Spleen (tissue), 3 donors: ENCODE measurements around the gene CDK10.

Experiments
- POLR2A ChIP-seq, 3 donors: fragments of 450-650 bp; IDR thresholded peaks; one replicate each; pipeline ENCODE4 v1.5.1; 2017; ENCODE audit warnings: antibody characterized with exemption in 3 of 3, mild to moderate bottlenecking in 1 of 3
- POLR2AphosphoS5 ChIP-seq, 3 donors: sonication (generic); formaldehyde crosslinking; IDR thresholded peaks; one replicate each; pipeline ENCODE4 v1.5.1; 2017; ENCODE audit warnings: antibody characterized with exemption in 3 of 3

DNA sequence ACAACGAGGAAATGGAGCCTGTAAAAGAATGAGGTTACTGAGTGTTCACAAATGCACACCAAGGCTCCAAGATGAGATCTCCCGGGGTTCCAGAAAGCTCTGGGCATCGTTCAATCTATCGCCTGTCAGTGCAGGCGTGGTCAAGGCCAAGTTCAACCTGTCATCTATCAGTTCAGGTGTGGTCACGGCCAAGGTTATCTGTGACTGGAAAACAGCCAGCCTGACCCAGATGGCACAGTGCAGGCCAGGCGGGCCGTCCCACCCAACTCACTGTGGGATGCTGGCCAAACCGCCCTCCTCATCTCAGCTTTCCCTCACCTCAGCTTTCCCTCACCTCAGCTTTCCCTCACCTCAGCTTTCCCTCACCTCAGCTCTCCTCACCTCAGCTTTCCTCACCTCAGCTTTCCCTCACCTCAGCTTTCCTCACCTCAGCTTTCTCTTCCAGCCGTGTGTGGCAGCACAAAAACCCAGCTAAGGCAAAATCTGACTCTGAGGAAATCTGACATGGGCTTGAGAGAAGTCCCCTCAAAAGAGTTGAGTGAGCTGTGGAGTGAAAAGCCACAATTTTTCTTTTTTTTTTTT, 31.3 kb upstream of the CDK10 start:
- TF ChIP-seq POLR2AphosphoS5 (IDR thresholded peaks at IDR 0.05) (no peak), POLR2A (IDR thresholded peaks at IDR 0.05) (no peak)
